GM21825 (cell line): ENCODE data around the gene PLBD2.

Experiments
- ATAC-seq: cut with Tn5 transposase; IDR thresholded peaks from one replicate; pipeline ENCODE4 v1.9.1; 2021; ENCODE audit warnings: mild to moderate bottlenecking, moderate library complexity; ENCODE audit not compliant: unreplicated experiment

The PLBD2 gene

GRCh38 chr12:113368331-113368730 is 9.9 kb downstream of the PLBD2 start:
- ATAC-seq, result no peak

- no peak for ATAC-seq
These were observed 11.1 kb downstream of the PLBD2 start for GRCh38 chr12:113369391-113369985.

GRCh38 chr12:113370923-113371682 is 12.7 kb downstream of the PLBD2 start:
- ATAC-seq, result no peak

- no peak for ATAC-seq
These were observed 13.4 kb downstream of the PLBD2 start for GRCh38 chr12:113371808-113372207.

- ATAC-seq, result no peak
These were observed 14.0 kb downstream of the PLBD2 start for GRCh38 chr12:113372371-113372770.

GRCh38 chr12:113373440-113373839 is 15.1 kb downstream of the PLBD2 start:
- no peak for ATAC-seq

GRCh38 chr12:113373969-113374368 is 15.6 kb downstream of the PLBD2 start:
- no peak for ATAC-seq

- no peak for ATAC-seq
These were observed 16.5 kb downstream of the PLBD2 start for GRCh38 chr12:113374823-113375428.

- ATAC-seq, result no peak
These were observed 19.9 kb downstream of the PLBD2 start for GRCh38 chr12:113378291-113378690.

- ATAC-seq, result no peak
These were observed 22.8 kb downstream of the PLBD2 start for GRCh38 chr12:113381220-113381619.

GRCh38 chr12:113382206-113382605 is 23.8 kb downstream of the PLBD2 start:
- no peak for ATAC-seq

GRCh38 chr12:113384778-113385177 is 26.4 kb downstream of the PLBD2 start:
- ATAC-seq, result no peak

GRCh38 chr12:113385282-113385882 is 27.0 kb downstream of the PLBD2 start:
- no peak for ATAC-seq

GRCh38 chr12:113386866-113387566 is 28.6 kb downstream of the PLBD2 start:
- no peak for ATAC-seq

GRCh38 chr12:113387631-113388030 is 29.2 kb downstream of the PLBD2 start:
- no peak for ATAC-seq

GRCh38 chr12:113388351-113388750 is 30.0 kb downstream of the PLBD2 start:
- ATAC-seq, result no peak

- ATAC-seq, result no peak
These were observed 32.0 kb downstream of the PLBD2 start for GRCh38 chr12:113390064-113391043.

- ATAC-seq, result no peak
These were observed 32.8 kb downstream of the PLBD2 start for GRCh38 chr12:113391145-113391544.

GRCh38 chr12:113391650-113392337 is 33.4 kb downstream of the PLBD2 start:
- ATAC-seq, result no peak
